ENCODE data around the gene DYNLL1. TPM values are rescaled to one million over a fixed set of nuclear protein-coding genes. Genes with fewer than 3 reads are reported as not detected.

DYNLL1 gene
- total RNA-seq, 3 donors from 2014 or later (not counting 1 experiment from before 2014, with no cell fraction given): 69.7 to 110 (median 77.2) TPM

DNA sequence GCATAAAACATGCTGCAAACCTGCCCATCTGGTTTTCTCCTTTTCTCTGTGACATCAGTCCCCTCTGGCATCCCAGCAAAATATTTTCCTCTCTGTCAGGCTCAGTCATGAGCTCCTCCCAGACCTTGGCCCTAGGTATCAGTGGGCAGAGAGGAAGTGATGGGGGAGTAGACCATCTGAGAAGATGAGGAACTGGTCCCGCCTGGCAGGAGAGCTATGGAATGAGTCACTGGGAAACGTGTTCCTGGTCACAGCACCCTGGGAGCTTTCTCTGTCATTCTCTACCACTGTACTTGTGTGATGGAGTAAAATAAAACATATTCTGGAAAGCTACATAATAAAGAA is 21.3 kb upstream of the DYNLL1 start:
- 40% methylated on average over 2 of the region's 2 CpGs for WGBS (ENCODE audit: insufficient coverage)

DNA sequence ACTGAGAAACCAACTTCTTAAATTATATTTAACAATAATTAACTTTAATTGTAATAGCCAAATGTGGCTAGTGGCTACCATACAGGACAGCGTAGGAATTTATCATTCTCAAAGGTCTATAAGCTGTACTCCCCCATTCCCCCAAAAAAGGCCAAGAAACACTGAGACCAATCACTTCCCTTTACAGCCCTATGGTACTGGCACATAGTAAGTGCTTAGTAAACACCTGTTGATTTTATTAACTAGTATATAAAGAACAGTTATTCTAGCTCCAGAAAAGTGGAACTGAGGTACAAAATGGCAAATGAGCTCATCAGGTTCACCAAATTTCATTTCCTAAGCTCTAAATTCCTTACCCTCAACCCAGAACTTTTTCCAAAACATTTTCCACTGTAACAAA is 20.3 kb upstream of the DYNLL1 start:
- no peaks in the 10 kb centered on the region for H3K27me3 Mint-ChIP-seq (ENCODE audit: low read depth in 2 of 2)
- ATAC-seq: no peak
- DNase-seq: no peak
- H3K36me3 Mint-ChIP-seq: no peaks in the 10 kb centered on the region
- H3K27ac ChIP-seq (ENCODE audit: low read length): no peak overlapping the region
- 100% methylated on average over 1 of the region's 1 CpG for WGBS (ENCODE audit: insufficient coverage)
- TF ChIP-seq, protein P1, sequence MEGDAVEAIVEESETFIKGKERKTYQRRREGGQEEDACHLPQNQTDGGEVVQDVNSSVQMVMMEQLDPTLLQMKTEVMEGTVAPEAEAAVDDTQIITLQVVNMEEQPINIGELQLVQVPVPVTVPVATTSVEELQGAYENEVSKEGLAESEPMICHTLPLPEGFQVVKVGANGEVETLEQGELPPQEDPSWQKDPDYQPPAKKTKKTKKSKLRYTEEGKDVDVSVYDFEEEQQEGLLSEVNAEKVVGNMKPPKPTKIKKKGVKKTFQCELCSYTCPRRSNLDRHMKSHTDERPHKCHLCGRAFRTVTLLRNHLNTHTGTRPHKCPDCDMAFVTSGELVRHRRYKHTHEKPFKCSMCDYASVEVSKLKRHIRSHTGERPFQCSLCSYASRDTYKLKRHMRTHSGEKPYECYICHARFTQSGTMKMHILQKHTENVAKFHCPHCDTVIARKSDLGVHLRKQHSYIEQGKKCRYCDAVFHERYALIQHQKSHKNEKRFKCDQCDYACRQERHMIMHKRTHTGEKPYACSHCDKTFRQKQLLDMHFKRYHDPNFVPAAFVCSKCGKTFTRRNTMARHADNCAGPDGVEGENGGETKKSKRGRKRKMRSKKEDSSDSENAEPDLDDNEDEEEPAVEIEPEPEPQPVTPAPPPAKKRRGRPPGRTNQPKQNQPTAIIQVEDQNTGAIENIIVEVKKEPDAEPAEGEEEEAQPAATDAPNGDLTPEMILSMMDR (IDR thresholded peaks at IDR 0.05): no peak
- H3K36me3 ChIP-seq (ENCODE audit: control insufficient read depth, insufficient read depth, low read length): no peaks in the 10 kb centered on the region
- H3K4me1 ChIP-seq (ENCODE audit: control insufficient read depth, insufficient read depth, low read length): peaks cover 58% of the 10 kb centered on the region
- no peak overlapping the region for H3K4me3 ChIP-seq (ENCODE audit: low read length)
- peak overlapping the region; percentile 47 to 92 for H3K27ac Mint-ChIP-seq
- H3K9me3 Mint-ChIP-seq: no peaks in the 10 kb centered on the region
- intact Hi-C loops (cut with micrococcal nuclease): no loop called here
- no peaks in the 10 kb centered on the region for H3K27me3 ChIP-seq (ENCODE audit: control insufficient read depth, insufficient read depth, low read length)
- H3K4me1 Mint-ChIP-seq: peaks cover 61 to 64% of the 10 kb centered on the region in 2 donors
- peak overlapping the region; percentile 3 for H3K4me3 Mint-ChIP-seq
- no peaks in the 10 kb centered on the region for H3K9me3 ChIP-seq (ENCODE audit: control insufficient read depth, insufficient read depth, low read length)

More for the DNA sequence above, 21.3 kb upstream of the DYNLL1 start:
- Mint-ChIP-seq H3K36me3 (no peaks in the 10 kb centered on the region), H3K4me3 (no peak overlapping the region), H3K27me3 (ENCODE audit: low read depth in 2 of 2) (no peaks in the 10 kb centered on the region), H3K27ac (peak overlapping the region; percentile 40 to 47), H3K4me1 (peaks cover 61% of the 10 kb centered on the region in 2 donors), H3K9me3 (no peaks in the 10 kb centered on the region)
- no peaks in the 10 kb centered on the region for H3K36me3 ChIP-seq (ENCODE audit: control insufficient read depth, insufficient read depth, low read length)
- TF ChIP-seq, protein P1 (IDR thresholded peaks at IDR 0.05): no peak
- H3K4me1 ChIP-seq (ENCODE audit: control insufficient read depth, insufficient read depth, low read length): peaks cover 55% of the 10 kb centered on the region
- H3K27ac ChIP-seq (ENCODE audit: low read length): no peak overlapping the region
- H3K4me3 ChIP-seq (ENCODE audit: low read length): no peak overlapping the region
- H3K9me3 ChIP-seq (ENCODE audit: control insufficient read depth, insufficient read depth, low read length): no peaks in the 10 kb centered on the region
- H3K27me3 ChIP-seq (ENCODE audit: control insufficient read depth, insufficient read depth, low read length): no peaks in the 10 kb centered on the region
- no peak for ATAC-seq
- intact Hi-C loops (cut with micrococcal nuclease): no loop called here
- DNase-seq: no peak

DNA sequence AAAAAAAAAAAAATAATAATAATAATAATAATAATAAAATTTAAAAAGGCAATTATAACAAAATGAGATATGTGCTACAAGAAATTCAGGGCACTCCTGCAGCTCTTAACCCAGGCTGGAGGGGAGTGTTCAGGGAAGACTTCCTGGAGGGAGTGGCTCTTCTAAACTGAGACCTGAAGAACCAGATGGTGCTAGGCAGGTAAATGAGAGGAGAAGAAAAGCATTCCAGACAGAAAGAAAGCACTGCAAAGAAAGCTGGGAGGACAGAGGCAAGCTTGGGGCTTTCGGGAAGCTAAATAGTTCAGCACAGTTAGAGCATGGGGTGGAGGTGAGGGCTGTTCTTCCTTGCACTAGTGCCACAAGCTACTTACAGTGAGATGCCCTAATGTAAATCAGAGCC is 16.5 kb upstream of the DYNLL1 start:
- H3K27ac ChIP-seq (ENCODE audit: low read length): peak overlapping the region; percentile 93
- no peaks in the 10 kb centered on the region for H3K9me3 Mint-ChIP-seq

More for the DNA sequence above, 16.5 kb upstream of the DYNLL1 start:
- Mint-ChIP-seq H3K27me3 (ENCODE audit: low read depth in 2 of 2) (no peaks in the 10 kb centered on the region), H3K4me1 (peaks cover 65 to 69% of the 10 kb centered on the region in 2 donors), H3K36me3 (no peaks in the 10 kb centered on the region), H3K4me3 (peak overlapping the region; percentile 94), H3K27ac (peak overlapping the region; percentile 90 to 99)
- Histone ChIP-seq H3K4me3 (ENCODE audit: low read length) (no peak overlapping the region), H3K9me3 (ENCODE audit: control insufficient read depth, insufficient read depth, low read length) (no peaks in the 10 kb centered on the region), H3K36me3 (ENCODE audit: control insufficient read depth, insufficient read depth, low read length) (peaks cover 3% of the 10 kb centered on the region), H3K4me1 (ENCODE audit: control insufficient read depth, insufficient read depth, low read length) (peaks cover 70% of the 10 kb centered on the region), H3K27me3 (ENCODE audit: control insufficient read depth, insufficient read depth, low read length) (no peaks in the 10 kb centered on the region)
- TF ChIP-seq, protein P1 (IDR thresholded peaks at IDR 0.05): no peak
- intact Hi-C loops (cut with micrococcal nuclease): no loop called here
- no peak for ATAC-seq
- WGBS (ENCODE audit: insufficient coverage): 73% methylated on average over 1 of the region's 1 CpG
- DNase-seq: no peak

All from natural killer cell (primary cell).